ENCODE results near the gene PAPPA2. TPM values are rescaled to one million over a fixed set of nuclear protein-coding genes. Genes with fewer than 3 reads are reported as not detected.

The PAPPA2 gene
- polyA plus RNA-seq, 3 donors = 42.6 to 48.8 (median 45.8) TPM

- DNase-seq (ENCODE audit: extremely low read depth in 1 of 11, low read depth in 9 of 11, low spot score in 4 of 11) = no peak
These were observed 175.9 kb downstream of the PAPPA2 start for GRCh38 chr1:176638713-176639526.

- no peak for DNase-seq (ENCODE audit: extremely low read depth in 1 of 11, low read depth in 9 of 11, low spot score in 4 of 11)
These were observed 180.6 kb downstream of the PAPPA2 start for GRCh38 chr1:176643536-176643935.

GRCh38 chr1:176648556-176648955, 185.6 kb downstream of the PAPPA2 start:
- no peak for DNase-seq (ENCODE audit: extremely low read depth in 1 of 11, low read depth in 9 of 11, low spot score in 4 of 11)

GRCh38 chr1:176656257-176656995, 193.5 kb downstream of the PAPPA2 start:
- DNase-seq (ENCODE audit: extremely low read depth in 1 of 11, low read depth in 9 of 11, low spot score in 4 of 11) = no peak

GRCh38 chr1:176669782-176670181, 206.8 kb downstream of the PAPPA2 start:
- no peak for DNase-seq (ENCODE audit: extremely low read depth in 1 of 11, low read depth in 9 of 11, low spot score in 4 of 11)

GRCh38 chr1:176670853-176671252, 207.9 kb downstream of the PAPPA2 start:
- DNase-seq (ENCODE audit: extremely low read depth in 1 of 11, low read depth in 9 of 11, low spot score in 4 of 11) = no peak

- DNase-seq (ENCODE audit: extremely low read depth in 1 of 11, low read depth in 9 of 11, low spot score in 4 of 11) = no peak
These were observed 220.0 kb downstream of the PAPPA2 start for GRCh38 chr1:176682830-176683535.

- peak; percentile 37 to 66 (median 49) for DNase-seq (ENCODE audit: extremely low read depth in 1 of 11, low read depth in 9 of 11, low spot score in 4 of 11)
These were observed 228.6 kb downstream of the PAPPA2 start for GRCh38 chr1:176691251-176692228.

- no peak for DNase-seq (ENCODE audit: extremely low read depth in 1 of 11, low read depth in 9 of 11, low spot score in 4 of 11)
These were observed 229.5 kb downstream of the PAPPA2 start for GRCh38 chr1:176692431-176692830.

GRCh38 chr1:176692988-176693696, 230.2 kb downstream of the PAPPA2 start:
- DNase-seq (ENCODE audit: extremely low read depth in 1 of 11, low read depth in 9 of 11, low spot score in 4 of 11) = no peak

- DNase-seq (ENCODE audit: extremely low read depth in 1 of 11, low read depth in 9 of 11, low spot score in 4 of 11) = no peak
These were observed 230.8 kb downstream of the PAPPA2 start for GRCh38 chr1:176693697-176694329.

GRCh38 chr1:176694713-176695112, 231.7 kb downstream of the PAPPA2 start:
- no peak for DNase-seq (ENCODE audit: extremely low read depth in 1 of 11, low read depth in 9 of 11, low spot score in 4 of 11)

- peak; percentile 35 to 85 (median 71) for DNase-seq (ENCODE audit: extremely low read depth in 1 of 11, low read depth in 9 of 11, low spot score in 4 of 11)
These were observed 233.1 kb downstream of the PAPPA2 start for GRCh38 chr1:176696109-176696508.

GRCh38 chr1:176696689-176697088, 233.7 kb downstream of the PAPPA2 start:
- no peak for DNase-seq (ENCODE audit: extremely low read depth in 1 of 11, low read depth in 9 of 11, low spot score in 4 of 11)

GRCh38 chr1:176699821-176700220, 236.8 kb downstream of the PAPPA2 start:
- DNase-seq (ENCODE audit: extremely low read depth in 1 of 11, low read depth in 9 of 11, low spot score in 4 of 11) = no peak

- no peak for DNase-seq (ENCODE audit: extremely low read depth in 1 of 11, low read depth in 9 of 11, low spot score in 4 of 11)
These were observed 238.3 kb downstream of the PAPPA2 start for GRCh38 chr1:176701151-176701866.

GRCh38 chr1:176702901-176703300, 239.9 kb downstream of the PAPPA2 start:
- DNase-seq (ENCODE audit: extremely low read depth in 1 of 11, low read depth in 9 of 11, low spot score in 4 of 11) = no peak

Measured in renal cortex interstitium (tissue), 11 donors.